Type B pancreatic cell (in vitro differentiated cells): ENCODE results near the gene CD8B2. TPM values are rescaled to one million over a fixed set of nuclear protein-coding genes. Genes with fewer than 3 reads are reported as not detected.
"Not testable (repeated sequence)": the region's sequence is repeated elsewhere in the genome, so short reads cannot be mapped to it uniquely, and the experiment has no call there.

Source experiments
- DNase-seq: peaks from one replicate; pipeline ENCODE4 v3.0.0; 2021; ENCODE audit warnings: mixed read lengths; ENCODE audit not compliant: unreplicated experiment; ENCODE audit errors: extremely low spot score
- H3K27ac Mint-ChIP-seq: 2 replicates; pipeline ENCODE4 v1.8.0; 2021; ENCODE audit warnings: mild to moderate bottlenecking, mixed read lengths
- H3K27me3 Mint-ChIP-seq: 2 replicates; pipeline ENCODE4 v1.8.0; 2021; ENCODE audit warnings: mixed read lengths
- H3K36me3 Mint-ChIP-seq: 2 replicates; pipeline ENCODE4 v1.8.0; 2021; ENCODE audit warnings: mixed read lengths
- H3K4me1 Mint-ChIP-seq: one replicate; pipeline ENCODE4 v1.8.0; 2021; ENCODE audit warnings: mixed read lengths; ENCODE audit not compliant: unreplicated experiment
- H3K4me3 Mint-ChIP-seq: 2 replicates; pipeline ENCODE4 v1.8.0; 2021; ENCODE audit warnings: mild to moderate bottlenecking, mixed read lengths
- H3K9me3 Mint-ChIP-seq: 2 replicates; pipeline ENCODE4 v1.8.0; 2021; ENCODE audit warnings: mixed read lengths
- total RNA-seq: library from RNA; stranded (reverse); gene quantifications from 2 replicates; pipeline ENCODE4 v1.2.1, GENCODE V29; 2021; ENCODE audit warnings: low replicate concordance
- TF ChIP-seq, protein P1 (sequence below): fragments of 200-600 bp; sonication (generic); conservative IDR thresholded peaks from 2 replicates; pipeline ENCODE4 v1.5.0; 2021; ENCODE audit warnings: antibody characterized with exemption, mild to moderate bottlenecking

CD8B2 gene
- total RNA-seq, 1 donor from 2014 or later, result 0.31 TPM

GRCh38 chr2:106554411-106554810, 67.2 kb downstream of the CD8B2 start:
- Mint-ChIP-seq H3K4me1 (peaks cover 24% of the 10 kb centered on the region), H3K27ac (no peak overlapping the region), H3K9me3 (peaks cover 7% of the 10 kb centered on the region), H3K36me3 (no peaks in the 10 kb centered on the region), H3K4me3 (no peak overlapping the region), H3K27me3 (no peaks in the 10 kb centered on the region)
- no peak for DNase-seq
- TF ChIP-seq, protein P1, sequence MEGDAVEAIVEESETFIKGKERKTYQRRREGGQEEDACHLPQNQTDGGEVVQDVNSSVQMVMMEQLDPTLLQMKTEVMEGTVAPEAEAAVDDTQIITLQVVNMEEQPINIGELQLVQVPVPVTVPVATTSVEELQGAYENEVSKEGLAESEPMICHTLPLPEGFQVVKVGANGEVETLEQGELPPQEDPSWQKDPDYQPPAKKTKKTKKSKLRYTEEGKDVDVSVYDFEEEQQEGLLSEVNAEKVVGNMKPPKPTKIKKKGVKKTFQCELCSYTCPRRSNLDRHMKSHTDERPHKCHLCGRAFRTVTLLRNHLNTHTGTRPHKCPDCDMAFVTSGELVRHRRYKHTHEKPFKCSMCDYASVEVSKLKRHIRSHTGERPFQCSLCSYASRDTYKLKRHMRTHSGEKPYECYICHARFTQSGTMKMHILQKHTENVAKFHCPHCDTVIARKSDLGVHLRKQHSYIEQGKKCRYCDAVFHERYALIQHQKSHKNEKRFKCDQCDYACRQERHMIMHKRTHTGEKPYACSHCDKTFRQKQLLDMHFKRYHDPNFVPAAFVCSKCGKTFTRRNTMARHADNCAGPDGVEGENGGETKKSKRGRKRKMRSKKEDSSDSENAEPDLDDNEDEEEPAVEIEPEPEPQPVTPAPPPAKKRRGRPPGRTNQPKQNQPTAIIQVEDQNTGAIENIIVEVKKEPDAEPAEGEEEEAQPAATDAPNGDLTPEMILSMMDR, result no peak

DNA sequence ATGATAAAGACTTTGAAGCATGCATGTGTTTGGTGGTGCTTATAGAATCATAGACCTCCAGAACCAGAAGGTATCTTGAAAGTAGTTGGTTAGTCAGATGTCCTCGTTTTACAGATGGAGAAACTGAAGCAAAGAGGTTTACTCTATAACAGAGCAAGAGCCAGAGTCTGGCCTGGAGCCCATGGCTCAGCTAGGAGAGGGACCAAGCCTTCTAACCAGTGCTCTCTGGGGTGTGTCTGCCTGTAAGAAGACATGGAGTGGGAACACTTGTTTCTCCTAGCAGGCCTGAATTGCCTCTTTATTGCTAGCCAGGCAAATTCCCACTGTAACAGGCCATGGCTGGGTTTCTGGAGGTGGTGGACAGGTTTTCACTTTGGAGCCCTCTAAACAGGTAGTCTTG, 67.9 kb downstream of the CD8B2 start:
- H3K27me3 Mint-ChIP-seq, result no peaks in the 10 kb centered on the region
- no peak overlapping the region for H3K27ac Mint-ChIP-seq
- peaks cover 13% of the 10 kb centered on the region for H3K9me3 Mint-ChIP-seq
- TF ChIP-seq, protein P1, result no peak
- DNase-seq, result no peak
- no peaks in the 10 kb centered on the region for H3K36me3 Mint-ChIP-seq
- peaks cover 24% of the 10 kb centered on the region for H3K4me1 Mint-ChIP-seq
- no peak overlapping the region for H3K4me3 Mint-ChIP-seq

GRCh38 chr2:106559786-106560185, 72.6 kb downstream of the CD8B2 start:
- not testable (repeated sequence) for DNase-seq, H3K27ac Mint-ChIP-seq, H3K36me3 Mint-ChIP-seq, H3K9me3 Mint-ChIP-seq, H3K27me3 Mint-ChIP-seq, H3K4me3 Mint-ChIP-seq
- peaks cover 18% of the 10 kb centered on the region for H3K4me1 Mint-ChIP-seq

GRCh38 chr2:106560773-106561172, 73.6 kb downstream of the CD8B2 start:
- Mint-ChIP-seq H3K9me3 (peaks cover 6% of the 10 kb centered on the region), H3K27ac (peak overlapping the region; percentile 36), H3K36me3 (no peaks in the 10 kb centered on the region), H3K4me1 (peaks cover 25% of the 10 kb centered on the region), H3K27me3 (peaks cover 3% of the 10 kb centered on the region), H3K4me3 (no peak overlapping the region)
- TF ChIP-seq, protein P1, result no peak
- DNase-seq, result no peak

GRCh38 chr2:106561356-106561755, 74.2 kb downstream of the CD8B2 start:
- Mint-ChIP-seq H3K9me3 (peaks cover 10% of the 10 kb centered on the region), H3K27ac (no peak overlapping the region), H3K4me1 (peaks cover 30% of the 10 kb centered on the region), H3K27me3 (peaks cover 3% of the 10 kb centered on the region), H3K4me3 (no peak overlapping the region), H3K36me3 (no peaks in the 10 kb centered on the region)
- TF ChIP-seq, protein P1, result no peak
- DNase-seq, result no peak

GRCh38 chr2:106561803-106562202, 74.6 kb downstream of the CD8B2 start:
- Mint-ChIP-seq H3K27me3 (peaks cover 3% of the 10 kb centered on the region), H3K36me3 (no peaks in the 10 kb centered on the region), H3K9me3 (peaks cover 10% of the 10 kb centered on the region), H3K4me1 (peaks cover 31% of the 10 kb centered on the region), H3K27ac (no peak overlapping the region), H3K4me3 (no peak overlapping the region)
- TF ChIP-seq, protein P1, result no peak
- no peak for DNase-seq
